ENCODE measurements around the gene ATP12A.

Gene ATP12A

GRCh38 chr13:24680258-24680920, at the start of gene ATP12A:
Gene ATP12A (plus strand): TSS chr13:24680408. CDS start chr13:24680744, 336 bp downstream.
- no peak for DNase-seq (ENCODE audit: low spot score)

- no peak for DNase-seq (ENCODE audit: low spot score)
Observed at GRCh38 chr13:24630851-24631620, 49.2 kb upstream of the ATP12A start.

GRCh38 chr13:24631922-24632321, 48.3 kb upstream of the ATP12A start:
- no peak for DNase-seq (ENCODE audit: low spot score)

GRCh38 chr13:24632382-24633121, 47.7 kb upstream of the ATP12A start:
- DNase-seq (ENCODE audit: low spot score) = no peak

GRCh38 chr13:24636776-24637175, 43.4 kb upstream of the ATP12A start:
- no peak for DNase-seq (ENCODE audit: low spot score)

GRCh38 chr13:24638096-24638495, 42.1 kb upstream of the ATP12A start:
- DNase-seq (ENCODE audit: low spot score) = no peak

- no peak for DNase-seq (ENCODE audit: low spot score)
Observed at GRCh38 chr13:24640752-24641151, 39.5 kb upstream of the ATP12A start.

- DNase-seq (ENCODE audit: low spot score) = no peak
Observed at GRCh38 chr13:24642219-24642618, 38.0 kb upstream of the ATP12A start.

GRCh38 chr13:24644036-24644435, 36.2 kb upstream of the ATP12A start:
- DNase-seq (ENCODE audit: low spot score) = no peak

GRCh38 chr13:24648271-24648670, 31.9 kb upstream of the ATP12A start:
- DNase-seq (ENCODE audit: low spot score) = no peak

GRCh38 chr13:24648983-24649687, 31.1 kb upstream of the ATP12A start:
- DNase-seq (ENCODE audit: low spot score) = no peak

GRCh38 chr13:24649688-24650043, 30.5 kb upstream of the ATP12A start:
- no peak for DNase-seq (ENCODE audit: low spot score)

GRCh38 chr13:24650161-24650560, 30.0 kb upstream of the ATP12A start:
- no peak for DNase-seq (ENCODE audit: low spot score)

- DNase-seq (ENCODE audit: low spot score) = no peak
Observed at GRCh38 chr13:24651718-24652345, 28.4 kb upstream of the ATP12A start.

- DNase-seq (ENCODE audit: low spot score) = no peak
Observed at GRCh38 chr13:24652359-24652758, 27.8 kb upstream of the ATP12A start.

- DNase-seq (ENCODE audit: low spot score) = no peak
Observed at GRCh38 chr13:24654741-24655140, 25.5 kb upstream of the ATP12A start.

GRCh38 chr13:24659239-24659638, 21.0 kb upstream of the ATP12A start:
- no peak for DNase-seq (ENCODE audit: low spot score)

GRCh38 chr13:24660023-24660741, 20.0 kb upstream of the ATP12A start:
- DNase-seq (ENCODE audit: low spot score) = no peak

- DNase-seq (ENCODE audit: low spot score) = no peak
Observed at GRCh38 chr13:24661713-24662112, 18.5 kb upstream of the ATP12A start.

- no peak for DNase-seq (ENCODE audit: low spot score)
Observed at GRCh38 chr13:24662195-24663088, 17.8 kb upstream of the ATP12A start.
